IPS DF 6.9 (cell line): ENCODE measurements around the gene MED12.

Experiments used
- DNase-seq: peaks from one replicate; pipeline ENCODE4 v3.0.0-alpha.2; 2013; ENCODE audit warnings: low read depth, low spot score
- H3K27ac ChIP-seq: one replicate; pipeline ENCODE4 v1.5.1; 2013; ENCODE audit warnings: low read length, control low read depth
- H3K27me3 ChIP-seq: 2 replicates; pipeline ENCODE4 v1.6.1; 2013; ENCODE audit warnings: mild to moderate bottlenecking, low read length; ENCODE audit not compliant: control insufficient read depth, insufficient read depth
- H3K36me3 ChIP-seq: 2 replicates; pipeline ENCODE4 v1.6.1; 2013; ENCODE audit warnings: low read length; ENCODE audit not compliant: control insufficient read depth, insufficient read depth
- H3K4me1 ChIP-seq: 2 replicates; pipeline ENCODE4 v1.6.1; 2013; ENCODE audit warnings: low read length; ENCODE audit not compliant: control insufficient read depth, insufficient read depth
- H3K4me3 ChIP-seq: 2 replicates; pipeline ENCODE4 v1.5.1; 2013; ENCODE audit warnings: mild to moderate bottlenecking, low read length
- H3K9me3 ChIP-seq: 2 replicates; pipeline ENCODE4 v1.6.1; 2013; ENCODE audit warnings: low read length, inconsistent platforms; ENCODE audit not compliant: control insufficient read depth, insufficient read depth
- WGBS: extraction: QIAGEN DNeasy Blood & Tissue Kit; methylation state at CpG from one replicate; pipeline ENCODE4 v1.1.7; 2013; ENCODE audit warnings: mixed read lengths, missing lambda C conversion rate; ENCODE audit not compliant: insufficient read length, insufficient coverage; 5-methylcytosine and 5-hydroxymethylcytosine counted together

The MED12 gene

GRCh38 chrX:71184803-71185495 is 66.6 kb downstream of the MED12 start:
- WGBS, result no CpG with 5 or more reads among the region's 4 CpGs
- Histone ChIP-seq H3K27me3 (no peaks in the 10 kb centered on the region), H3K36me3 (no peaks in the 10 kb centered on the region), H3K4me1 (no peaks in the 10 kb centered on the region; the same call in 1 of the 2 replicates), H3K4me3 (no peak overlapping the region), H3K27ac (no peak overlapping the region), H3K9me3 (no peaks in the 10 kb centered on the region)
- DNase-seq, result no peak

GRCh38 chrX:71191248-71191647 is 72.9 kb downstream of the MED12 start:
- H3K27me3 ChIP-seq, result no peaks in the 10 kb centered on the region
- H3K9me3 ChIP-seq, result no peaks in the 10 kb centered on the region
- no peaks in the 10 kb centered on the region for H3K4me1 ChIP-seq
- no peak overlapping the region for H3K27ac ChIP-seq
- DNase-seq, result no peak
- no peaks in the 10 kb centered on the region for H3K36me3 ChIP-seq
- no peak overlapping the region for H3K4me3 ChIP-seq
